ENCODE results near the gene SPAG16. TPM values are rescaled to one million over a fixed set of nuclear protein-coding genes. Genes with fewer than 3 reads are reported as not detected.

SPAG16 gene
- total and polyA plus RNA-seq, 2 experiments from 2014 or later = 28.9 to 30.7 TPM

- Histone ChIP-seq H4K20me1 (ENCODE audit: insufficient read depth) (no peaks in the 10 kb centered on the region), H3K27me3 (replicated peaks; ENCODE audit: insufficient read depth) (no peaks in the 10 kb centered on the region), H3K9me2 (ENCODE audit: insufficient read depth) (no peaks in the 10 kb centered on the region), H3K4me3 (no peak overlapping the region), H2AFZ (no peak overlapping the region), H3K4me2 (ENCODE audit: unreplicated experiment) (no peak overlapping the region), H3K4me1 (ENCODE audit: insufficient read depth) (peaks cover 26% of the 10 kb centered on the region), H3K9ac (no peak overlapping the region), H3K79me2 (ENCODE audit: insufficient read depth) (no peaks in the 10 kb centered on the region), H3F3A (ENCODE audit: insufficient read depth) (peaks cover 10% of the 10 kb centered on the region), H3K27ac (no peak overlapping the region), H3K9me3 (ENCODE audit: low read depth) (no peaks in the 10 kb centered on the region), H3K36me3 (ENCODE audit: low read depth) (no peaks in the 10 kb centered on the region)
- in situ Hi-C loops (cut with MboI) = no loop called here
- DNase-seq = no peak
- WGBS, 2 experiments (ENCODE audit: low coverage in 1 of 2, low lambda C conversion rate in 2 of 2, missing lambda C conversion rate in 2 of 2) = 71% methylated on average over 6 of the region's 6 CpGs
- TF ChIP-seq EZH2 (IDR thresholded peaks at IDR 0.05; ENCODE audit: insufficient read depth, poor library complexity, severe bottlenecking) (no peak), EZH2phosphoT487 (IDR thresholded peaks at IDR 0.05; ENCODE audit: insufficient read depth, low read depth) (no peak)
These were observed 40.8 kb upstream of the SPAG16 start for GRCh38 chr2:213243189-213244044.

DNA sequence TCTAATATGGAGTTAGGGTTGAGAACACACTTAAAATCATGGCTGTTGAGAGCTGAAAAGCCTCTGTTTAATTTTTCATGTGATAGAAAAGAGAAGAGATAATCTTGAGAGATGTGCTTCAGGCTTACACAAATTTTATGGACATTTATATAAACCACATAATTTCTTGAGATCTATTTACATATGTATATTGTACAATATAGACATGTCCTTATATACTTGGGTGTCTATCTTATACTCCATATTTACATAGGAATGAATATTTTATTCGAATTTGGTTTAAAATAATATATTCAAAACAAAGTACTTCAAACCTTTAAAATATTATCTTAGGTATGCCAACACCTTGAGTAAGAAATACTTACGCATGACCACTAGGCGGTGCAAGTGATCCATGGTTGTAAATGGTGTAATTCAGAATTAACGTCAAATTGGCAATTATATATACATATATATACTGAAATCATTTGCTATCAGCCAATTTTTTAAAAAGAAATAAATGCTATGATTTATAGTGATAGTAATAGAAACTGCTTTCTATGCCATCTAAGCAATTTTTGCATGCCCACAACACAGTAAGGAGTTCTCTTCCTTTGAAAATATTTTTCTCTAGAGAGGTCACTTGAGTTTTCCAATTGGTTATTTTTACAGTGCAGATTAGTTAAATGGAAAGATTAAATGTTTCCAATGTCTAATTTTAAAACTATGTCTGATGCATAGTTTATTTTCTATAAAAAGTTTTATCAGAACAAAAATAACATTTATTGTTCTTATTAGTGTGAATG lies 37.6 kb upstream of the SPAG16 start:
- Histone ChIP-seq H3K4me3 (no peak overlapping the region), H2AFZ (no peak overlapping the region), H3K9me3 (ENCODE audit: low read depth) (no peaks in the 10 kb centered on the region), H3K4me1 (ENCODE audit: insufficient read depth) (peaks cover 7% of the 10 kb centered on the region; the same call in 1 of the 2 replicates), H3K27me3 (replicated peaks; ENCODE audit: insufficient read depth) (no peaks in the 10 kb centered on the region), H4K20me1 (ENCODE audit: insufficient read depth) (no peaks in the 10 kb centered on the region), H3K36me3 (ENCODE audit: low read depth) (no peaks in the 10 kb centered on the region), H3F3A (ENCODE audit: insufficient read depth) (no peaks in the 10 kb centered on the region), H3K9ac (no peak overlapping the region), H3K4me2 (ENCODE audit: unreplicated experiment) (no peak overlapping the region), H3K79me2 (ENCODE audit: insufficient read depth) (no peaks in the 10 kb centered on the region), H3K27ac (no peak overlapping the region), H3K9me2 (ENCODE audit: insufficient read depth) (no peaks in the 10 kb centered on the region)
- in situ Hi-C loops (cut with MboI) = no loop called here
- DNase-seq = peak; percentile 64
- TF ChIP-seq EZH2phosphoT487 (IDR thresholded peaks at IDR 0.05; ENCODE audit: insufficient read depth, low read depth) (no peak), EZH2 (IDR thresholded peaks at IDR 0.05; ENCODE audit: insufficient read depth, poor library complexity, severe bottlenecking) (no peak)
- 1 to 3% methylated on average over 4 of the region's 4 CpGs for WGBS, 2 experiments (ENCODE audit: low coverage in 1 of 2, low lambda C conversion rate in 2 of 2, missing lambda C conversion rate in 2 of 2)

DNA sequence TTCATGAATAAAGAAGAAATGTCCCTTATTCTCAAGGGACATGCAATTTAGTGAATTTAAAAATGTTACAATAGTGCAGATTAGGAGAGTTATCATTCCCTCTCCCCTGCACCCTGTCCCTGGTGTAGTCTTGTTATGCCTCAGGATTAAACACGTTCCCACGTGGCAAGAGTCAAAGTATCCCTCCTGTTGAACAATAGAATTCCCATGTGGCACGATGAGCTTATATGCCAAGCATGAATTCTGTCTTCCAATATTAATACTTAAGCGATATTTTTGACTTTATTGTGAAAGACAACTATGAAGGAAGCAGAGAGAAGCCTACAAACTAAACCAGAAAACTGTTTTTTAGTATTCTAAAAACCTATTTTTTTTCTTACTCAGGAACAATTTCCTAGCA lies 36.7 kb upstream of the SPAG16 start:
- Histone ChIP-seq H3K4me3 (no peak overlapping the region), H3K9ac (no peak overlapping the region), H3K4me1 (ENCODE audit: insufficient read depth) (peaks cover 13% of the 10 kb centered on the region; the same call in 1 of the 2 replicates), H3K27me3 (replicated peaks; ENCODE audit: insufficient read depth) (no peaks in the 10 kb centered on the region), H3K79me2 (ENCODE audit: insufficient read depth) (no peaks in the 10 kb centered on the region), H3F3A (ENCODE audit: insufficient read depth) (no peaks in the 10 kb centered on the region), H2AFZ (no peak overlapping the region), H3K4me2 (ENCODE audit: unreplicated experiment) (no peak overlapping the region), H3K27ac (no peak overlapping the region), H4K20me1 (ENCODE audit: insufficient read depth) (no peaks in the 10 kb centered on the region), H3K9me3 (ENCODE audit: low read depth) (no peaks in the 10 kb centered on the region), H3K36me3 (ENCODE audit: low read depth) (no peaks in the 10 kb centered on the region), H3K9me2 (ENCODE audit: insufficient read depth) (no peaks in the 10 kb centered on the region)
- in situ Hi-C loops (cut with MboI) = no loop called here
- DNase-seq = peak; percentile 44
- WGBS, 2 experiments (ENCODE audit: low coverage in 1 of 2, low lambda C conversion rate in 2 of 2, missing lambda C conversion rate in 2 of 2) = 30 to 39% methylated on average over 4 of the region's 4 CpGs
- TF ChIP-seq EZH2phosphoT487 (IDR thresholded peaks at IDR 0.05; ENCODE audit: insufficient read depth, low read depth) (no peak), EZH2 (IDR thresholded peaks at IDR 0.05; ENCODE audit: insufficient read depth, poor library complexity, severe bottlenecking) (no peak)

DNA sequence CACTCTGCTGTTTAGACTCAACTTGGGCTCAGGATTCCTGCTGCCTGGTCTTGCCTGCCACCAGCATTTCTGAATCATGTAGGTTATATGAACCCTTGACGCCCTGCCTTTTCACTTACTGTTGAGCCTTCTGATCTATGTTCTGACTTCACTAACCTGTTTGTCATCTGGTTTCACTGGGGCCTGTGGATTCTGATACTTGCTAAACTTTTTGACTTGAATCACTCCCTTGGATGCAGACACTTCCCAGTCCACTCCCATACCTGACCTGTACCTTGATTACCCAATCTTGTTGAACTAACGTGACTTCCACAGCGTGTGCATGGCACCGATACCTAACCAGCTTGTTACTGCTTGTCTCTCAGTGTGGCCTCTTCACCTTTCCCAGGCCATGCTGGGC lies 35.6 kb upstream of the SPAG16 start:
- H3K9me2 ChIP-seq (ENCODE audit: insufficient read depth) = no peaks in the 10 kb centered on the region
- 96 to 99% methylated on average over 4 of the region's 4 CpGs for WGBS, 2 experiments (ENCODE audit: low coverage in 1 of 2, low lambda C conversion rate in 2 of 2, missing lambda C conversion rate in 2 of 2)
- no peak overlapping the region for H3K4me3 ChIP-seq
- no peaks in the 10 kb centered on the region for H3K79me2 ChIP-seq (ENCODE audit: insufficient read depth)
- no peak overlapping the region for H3K9ac ChIP-seq
- no peaks in the 10 kb centered on the region for H4K20me1 ChIP-seq (ENCODE audit: insufficient read depth)
- H3K27ac ChIP-seq = no peak overlapping the region
- no peak overlapping the region for H2AFZ ChIP-seq
- TF ChIP-seq EZH2 (IDR thresholded peaks at IDR 0.05; ENCODE audit: insufficient read depth, poor library complexity, severe bottlenecking) = no peak
- TF ChIP-seq EZH2phosphoT487 (IDR thresholded peaks at IDR 0.05; ENCODE audit: insufficient read depth, low read depth) = no peak
- peaks cover 13% of the 10 kb centered on the region; the same call in 1 of the 2 replicates for H3K4me1 ChIP-seq (ENCODE audit: insufficient read depth)
- H3K4me2 ChIP-seq (ENCODE audit: unreplicated experiment) = no peak overlapping the region
- no peaks in the 10 kb centered on the region for H3K27me3 ChIP-seq (replicated peaks; ENCODE audit: insufficient read depth)
- in situ Hi-C loops (cut with MboI) = no loop called here
- no peaks in the 10 kb centered on the region for H3K9me3 ChIP-seq (ENCODE audit: low read depth)
- H3F3A ChIP-seq (ENCODE audit: insufficient read depth) = no peaks in the 10 kb centered on the region
- DNase-seq = no peak
- no peaks in the 10 kb centered on the region for H3K36me3 ChIP-seq (ENCODE audit: low read depth)

Data from GM23248 (cell line).